Testis (tissue), 3 donors: ENCODE data around the gene ERP27. TPM values are rescaled to one million over a fixed set of nuclear protein-coding genes. Genes with fewer than 3 reads are reported as not detected.

Experiments
- DNase-seq: peaks from one replicate; pipeline ENCODE4 v3.0.0-alpha.2; 2019
- H3K27ac ChIP-seq, 2 donors: fragments of 200-600 bp; sonication (generic); one replicate each; pipeline ENCODE4 v1.5.1; 2019
- H3K27me3 ChIP-seq: fragments of 200-600 bp; sonication (generic); one replicate; pipeline ENCODE4 v1.5.1; 2019
- H3K36me3 ChIP-seq: fragments of 200-600 bp; sonication (generic); one replicate; pipeline ENCODE4 v1.5.1; 2017; ENCODE audit warnings: low read depth; ENCODE audit errors: missing control alignments
- H3K4me1 ChIP-seq: fragments of 200-600 bp; sonication (generic); one replicate; pipeline ENCODE4 v1.5.1; 2019
- H3K4me3 ChIP-seq, 2 donors: fragments of 200-600 bp; sonication (generic); one replicate each; pipeline ENCODE4 v1.5.1; 2017 to 2019
- H3K9me3 ChIP-seq: fragments of 200-600 bp; sonication (generic); one replicate; pipeline ENCODE4 v1.5.1; 2017
- POLR2A ChIP-seq: fragments of 450-650 bp; IDR thresholded peaks from one replicate; pipeline ENCODE4 v1.6.1; 2017; ENCODE audit warnings: antibody characterized with exemption, mild to moderate bottlenecking, moderate library complexity
- WGBS, 2 donors: methylation state at CpG; one replicate each; pipeline ENCODE4 v1.1.5; 2018; 5-methylcytosine and 5-hydroxymethylcytosine counted together
- intact Hi-C: fragments of 100-400 bp; cut with DNase I; formaldehyde crosslinking; loops from one replicate; pipeline ENCODE4 v1.15.1; 2023; ENCODE audit warnings: low total_unique reads
- polyA plus RNA-seq: library from polyadenylated mRNA; stranded (reverse); fragments of 350-450 nt; fragmentation: Illumina TruSeq; extraction: RNeasy Lipid Tissue Mini Kit (QIAGEN cat#74804); gene quantifications from one replicate; pipeline ENCODE4 v1.2.3, GENCODE V29; 2014; ENCODE audit warnings: low read depth, low replicate concordance; ENCODE audit not compliant: insufficient read depth
- total RNA-seq, 2 donors: library from RNA; depleted of rRNA; stranded (reverse); fragments of >200 nt; gene quantifications; one replicate each; pipeline ENCODE4 v1.2.3, GENCODE V29; 2016
- TF ChIP-seq, protein P1 (sequence below), 3 experiments: fragments of 450-650 bp in 2 of 3; fragments of 200-600 bp in 1 of 3; sonication (generic) in 1 of 3; IDR thresholded peaks; one replicate each; pipeline ENCODE4 v1.5.1; 2016 to 2019; ENCODE audit warnings: antibody characterized with exemption in 3 of 3, mild to moderate bottlenecking in 2 of 3, moderate library complexity in 1 of 3

The ERP27 gene
- total and polyA plus RNA-seq, 3 donors from 2014 or later, result 0.12 to 0.39 (median 0.34) TPM

- H3K9me3 ChIP-seq, result no peaks in the 10 kb centered on the region
- TF ChIP-seq POLR2A, result no peak
- TF ChIP-seq, protein P1, sequence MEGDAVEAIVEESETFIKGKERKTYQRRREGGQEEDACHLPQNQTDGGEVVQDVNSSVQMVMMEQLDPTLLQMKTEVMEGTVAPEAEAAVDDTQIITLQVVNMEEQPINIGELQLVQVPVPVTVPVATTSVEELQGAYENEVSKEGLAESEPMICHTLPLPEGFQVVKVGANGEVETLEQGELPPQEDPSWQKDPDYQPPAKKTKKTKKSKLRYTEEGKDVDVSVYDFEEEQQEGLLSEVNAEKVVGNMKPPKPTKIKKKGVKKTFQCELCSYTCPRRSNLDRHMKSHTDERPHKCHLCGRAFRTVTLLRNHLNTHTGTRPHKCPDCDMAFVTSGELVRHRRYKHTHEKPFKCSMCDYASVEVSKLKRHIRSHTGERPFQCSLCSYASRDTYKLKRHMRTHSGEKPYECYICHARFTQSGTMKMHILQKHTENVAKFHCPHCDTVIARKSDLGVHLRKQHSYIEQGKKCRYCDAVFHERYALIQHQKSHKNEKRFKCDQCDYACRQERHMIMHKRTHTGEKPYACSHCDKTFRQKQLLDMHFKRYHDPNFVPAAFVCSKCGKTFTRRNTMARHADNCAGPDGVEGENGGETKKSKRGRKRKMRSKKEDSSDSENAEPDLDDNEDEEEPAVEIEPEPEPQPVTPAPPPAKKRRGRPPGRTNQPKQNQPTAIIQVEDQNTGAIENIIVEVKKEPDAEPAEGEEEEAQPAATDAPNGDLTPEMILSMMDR (IDR thresholded peaks at IDR 0.05), result no peak
- H3K27ac ChIP-seq, result no peak overlapping the region
- no peak for DNase-seq
- 89% methylated on average over 5 of the region's 5 CpGs for WGBS, 2 donors
- no peaks in the 10 kb centered on the region for H3K27me3 ChIP-seq
- no peak overlapping the region for H3K4me3 ChIP-seq
- peaks cover 13% of the 10 kb centered on the region for H3K4me1 ChIP-seq
- intact Hi-C loops, result no loop called here
- no peaks in the 10 kb centered on the region for H3K36me3 ChIP-seq
Observed at GRCh38 chr12:14906114-14906513, 32.2 kb downstream of the ERP27 start.

DNA sequence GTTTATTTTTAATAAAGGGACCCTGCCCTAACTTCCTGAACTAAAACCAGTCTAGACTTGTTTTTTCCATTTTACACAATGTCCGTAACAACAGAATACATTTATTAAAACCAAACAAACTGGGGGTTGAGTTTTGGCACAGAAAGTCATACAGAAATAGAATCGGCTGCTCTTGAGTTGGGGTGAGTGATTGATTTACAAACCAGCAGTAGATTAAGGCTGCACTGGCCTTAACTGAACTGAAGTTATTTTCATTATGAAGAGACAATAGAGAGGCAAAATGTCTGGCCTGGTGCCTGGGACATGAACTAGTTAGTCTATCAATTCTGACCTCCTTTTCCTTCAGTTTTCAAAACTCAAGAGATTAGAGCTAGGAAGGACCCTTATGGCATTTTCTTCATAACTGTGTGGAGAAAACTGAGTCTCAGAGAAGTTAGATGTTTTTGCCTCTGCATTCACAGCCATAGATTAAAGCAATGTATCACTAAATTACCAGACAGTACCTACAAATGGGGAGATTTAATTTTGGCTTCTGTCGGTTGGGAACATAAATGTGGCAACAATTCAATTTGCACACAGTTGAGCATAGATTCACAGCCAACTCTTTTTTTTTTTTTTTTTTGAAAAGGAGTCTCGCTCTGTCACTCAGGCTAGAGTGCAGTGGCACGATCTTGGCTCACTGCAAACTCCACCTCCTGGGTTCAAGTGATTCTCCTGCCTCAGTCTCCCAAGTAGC lies 32.9 kb downstream of the ERP27 start:
- intact Hi-C loops, result no loop called here
- H3K27ac ChIP-seq, result peak overlapping the region in 1 of 2 donors; percentile 50
- 44 to 48% methylated on average over 5 of the region's 5 CpGs for WGBS, 2 donors
- no peaks in the 10 kb centered on the region for H3K36me3 ChIP-seq
- no peaks in the 10 kb centered on the region for H3K9me3 ChIP-seq
- DNase-seq, result peak; percentile 41
- no peak overlapping the region for H3K4me3 ChIP-seq
- H3K27me3 ChIP-seq, result no peaks in the 10 kb centered on the region
- H3K4me1 ChIP-seq, result peaks cover 15% of the 10 kb centered on the region
- no peak for TF ChIP-seq POLR2A
- TF ChIP-seq, protein P1 (IDR thresholded peaks at IDR 0.05), result no peak

- no peak for TF ChIP-seq POLR2A
- TF ChIP-seq, protein P1 (IDR thresholded peaks at IDR 0.05), result no peak
- H3K36me3 ChIP-seq, result no peaks in the 10 kb centered on the region
- no peak for DNase-seq
- peak overlapping the region in 1 of 2 donors; percentile 50 for H3K27ac ChIP-seq
- intact Hi-C loops, result no loop called here
- H3K9me3 ChIP-seq, result no peaks in the 10 kb centered on the region
- H3K4me1 ChIP-seq, result peaks cover 15% of the 10 kb centered on the region
- H3K27me3 ChIP-seq, result no peaks in the 10 kb centered on the region
- WGBS, 2 donors, result 53 to 58% methylated on average over 8 of the region's 8 CpGs
- no peak overlapping the region for H3K4me3 ChIP-seq
Observed at GRCh38 chr12:14904854-14905253, 33.5 kb downstream of the ERP27 start.

GRCh38 chr12:14903386-14904098 lies 34.8 kb downstream of the ERP27 start:
- H3K4me3 ChIP-seq, result no peak overlapping the region
- peaks cover 15% of the 10 kb centered on the region for H3K4me1 ChIP-seq
- H3K27me3 ChIP-seq, result no peaks in the 10 kb centered on the region
- no peak for DNase-seq
- H3K9me3 ChIP-seq, result no peaks in the 10 kb centered on the region
- TF ChIP-seq, protein P1 (IDR thresholded peaks at IDR 0.05), result no peak
- TF ChIP-seq POLR2A, result no peak
- intact Hi-C loops, result no loop called here
- 83 to 86% methylated on average over 5 of the region's 5 CpGs for WGBS, 2 donors
- H3K36me3 ChIP-seq, result no peaks in the 10 kb centered on the region
- peak overlapping the region in 1 of 2 donors; percentile 38 for H3K27ac ChIP-seq
